ENCODE measurements around the gene HES1.
"Not testable (repeated sequence)": the region's sequence is repeated elsewhere in the genome, so short reads cannot be mapped to it uniquely, and the experiment has no call there.

Gene HES1

DNA sequence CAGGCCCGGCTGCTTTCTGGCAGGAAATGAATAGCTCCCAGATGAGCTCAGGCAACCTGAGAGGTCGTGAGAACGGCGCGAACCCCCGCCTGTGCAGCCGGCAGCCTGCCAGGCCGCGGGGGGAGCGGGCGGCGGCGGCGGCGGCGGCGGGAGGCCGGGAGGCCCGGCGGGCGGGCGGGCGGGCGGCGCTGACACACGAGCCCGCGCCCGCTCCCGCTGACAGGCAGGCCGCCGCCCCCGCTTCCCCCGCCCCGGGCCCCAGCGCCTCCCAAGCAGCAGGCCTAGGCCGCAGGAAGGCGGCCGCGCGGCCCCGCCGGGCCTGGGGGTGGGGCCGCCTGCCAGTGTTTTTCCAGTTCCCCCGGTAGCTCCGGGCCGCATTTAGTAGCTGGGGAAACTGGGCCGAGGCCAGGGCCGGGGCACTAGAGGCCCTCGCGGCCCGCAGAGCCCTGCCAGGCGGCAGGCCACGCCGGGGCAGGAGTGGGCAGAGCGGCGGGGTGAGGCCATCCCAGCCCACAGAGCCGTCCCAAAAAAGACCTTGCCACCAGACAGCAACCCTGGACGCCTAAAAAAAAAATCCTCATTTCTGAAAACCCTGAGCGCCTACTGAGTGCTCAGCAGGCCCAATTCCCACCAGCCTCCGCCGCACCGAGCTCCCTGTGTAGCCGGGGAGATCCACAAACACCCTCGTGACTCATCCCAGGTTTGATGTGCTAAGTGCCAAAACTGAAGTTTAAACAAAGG lies 5.6 kb downstream of the HES1 start:
- DNase-seq (ENCODE audit: low read depth), result no peak

DNA sequence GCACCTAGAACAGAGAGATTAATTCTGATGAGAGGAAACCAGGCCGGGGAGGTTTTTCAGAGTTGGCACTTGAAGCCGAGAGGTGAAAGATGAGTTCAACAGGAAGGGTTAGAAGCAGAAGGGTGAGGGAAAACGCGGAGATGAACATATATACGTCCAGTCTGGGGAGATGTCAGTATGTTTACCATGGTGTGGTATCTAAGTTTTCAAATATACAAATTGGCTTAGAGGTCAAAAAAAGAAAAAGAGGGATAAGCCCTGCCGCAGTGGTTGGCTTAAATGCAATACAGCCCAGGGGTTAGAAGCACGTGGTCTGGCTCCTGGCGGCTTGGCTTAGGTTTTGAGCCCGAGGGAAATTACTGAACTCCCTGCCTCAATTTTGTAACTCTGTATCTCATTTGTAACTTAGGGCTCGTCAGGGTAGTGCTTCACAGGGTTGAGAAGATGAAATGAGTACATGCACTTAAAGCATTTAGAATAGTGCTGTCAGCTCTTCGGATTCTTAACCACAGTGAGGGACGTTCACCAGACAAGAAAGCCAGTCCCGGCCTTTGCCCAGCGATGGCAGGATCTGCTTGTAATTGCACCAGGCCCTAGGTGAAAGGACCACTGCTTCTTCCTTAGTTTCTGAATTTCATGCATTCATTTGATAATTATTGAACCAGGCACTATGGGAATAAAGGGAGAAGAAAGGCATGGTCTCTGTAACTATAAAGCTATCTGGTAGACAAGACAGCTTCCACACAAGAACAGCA lies 6.4 kb downstream of the HES1 start:
- DNase-seq (ENCODE audit: low read depth), result no peak

DNA sequence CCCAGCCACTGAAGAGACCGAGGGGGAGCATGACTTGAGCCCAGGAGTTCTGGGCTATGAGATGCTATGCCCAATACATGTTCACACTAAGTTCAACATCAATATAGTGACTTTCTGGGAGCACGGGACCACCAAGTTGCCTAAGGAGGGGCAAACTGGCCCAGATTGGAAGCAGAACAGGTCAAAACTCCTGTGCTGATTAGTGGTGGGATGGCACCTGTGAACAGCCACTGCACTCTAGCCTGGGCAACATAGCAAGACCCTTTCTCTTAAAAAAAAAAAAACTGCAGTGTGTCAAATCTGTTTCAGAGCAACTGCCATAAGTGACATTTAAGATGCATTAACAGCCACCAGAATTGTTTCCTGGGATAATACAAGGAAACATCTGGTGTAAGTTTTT lies 9.8 kb downstream of the HES1 start:
- DNase-seq (ENCODE audit: low read depth), result no peak

DNA sequence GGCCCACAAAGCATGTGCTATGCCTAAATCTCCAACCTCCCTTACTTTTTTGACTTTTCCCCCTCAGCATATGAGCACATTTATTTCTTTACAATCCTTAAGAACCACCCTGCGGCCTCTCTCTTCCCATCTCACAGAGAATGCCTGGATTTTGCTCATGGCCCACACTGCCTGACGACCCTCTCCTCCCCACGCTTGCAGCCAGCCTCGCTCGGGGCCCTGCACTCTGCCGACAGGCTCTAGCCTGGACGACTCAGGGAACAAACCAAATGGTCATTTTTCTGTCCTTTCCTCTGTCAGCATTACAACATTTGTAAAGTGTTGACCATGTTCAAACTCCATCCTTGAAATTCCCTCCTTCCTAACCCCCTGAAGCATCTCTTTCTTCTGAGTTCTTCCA lies 11.7 kb downstream of the HES1 start:
- DNase-seq (ENCODE audit: low read depth), result no peak

DNA sequence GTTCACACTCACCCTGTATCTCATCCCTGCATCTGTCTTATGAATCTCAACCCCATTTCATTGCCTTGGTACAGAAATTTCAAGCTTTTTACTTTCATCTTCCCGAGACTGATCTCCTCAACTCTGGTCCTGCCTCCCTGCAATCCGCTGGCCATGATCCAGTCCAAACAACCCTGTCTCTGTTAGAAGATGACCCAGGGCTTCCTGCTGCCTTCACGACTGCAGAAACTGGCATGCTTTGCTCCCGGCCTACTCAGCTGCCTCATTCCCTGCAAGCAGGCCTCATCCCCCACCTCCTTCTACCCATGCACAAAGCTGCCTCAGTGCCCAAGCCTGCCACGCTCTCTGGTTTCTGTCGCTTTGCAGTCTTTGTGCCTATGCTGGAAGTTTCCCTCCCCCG lies 12.4 kb downstream of the HES1 start:
- no peak for DNase-seq (ENCODE audit: low read depth)

DNA sequence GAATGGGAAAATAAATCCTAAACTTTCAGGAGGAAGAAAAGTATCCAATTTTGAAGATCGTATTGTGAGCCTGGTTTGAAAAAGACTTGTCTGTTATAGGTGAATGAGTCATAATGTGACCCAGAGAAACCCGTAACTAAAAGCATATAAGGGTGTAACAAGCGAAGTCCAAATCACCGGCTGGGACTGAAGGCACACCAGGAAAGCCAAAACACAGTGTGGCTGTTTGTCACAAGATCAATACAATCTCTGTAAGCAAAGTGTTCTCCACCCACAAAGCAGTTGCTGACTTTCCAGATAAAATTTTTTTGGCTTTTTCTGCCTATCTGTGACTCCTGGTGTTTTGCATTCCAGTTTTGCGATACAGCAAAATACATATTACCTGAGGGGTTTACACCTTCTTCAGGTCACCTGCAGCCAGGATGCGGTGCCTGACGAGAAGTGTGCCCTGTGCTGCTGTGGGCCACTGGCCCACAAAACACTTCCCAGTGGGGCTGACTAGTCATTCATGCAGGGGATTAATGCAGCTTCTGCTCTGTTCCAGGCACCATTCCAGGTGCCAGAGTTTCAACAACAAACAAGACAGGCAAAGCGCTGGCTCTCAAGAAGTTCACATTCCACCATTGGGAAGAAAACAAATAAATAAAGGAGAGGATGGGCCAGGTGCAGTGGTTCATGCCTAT lies 14.4 kb downstream of the HES1 start:
- no peak for DNase-seq (ENCODE audit: low read depth)

DNA sequence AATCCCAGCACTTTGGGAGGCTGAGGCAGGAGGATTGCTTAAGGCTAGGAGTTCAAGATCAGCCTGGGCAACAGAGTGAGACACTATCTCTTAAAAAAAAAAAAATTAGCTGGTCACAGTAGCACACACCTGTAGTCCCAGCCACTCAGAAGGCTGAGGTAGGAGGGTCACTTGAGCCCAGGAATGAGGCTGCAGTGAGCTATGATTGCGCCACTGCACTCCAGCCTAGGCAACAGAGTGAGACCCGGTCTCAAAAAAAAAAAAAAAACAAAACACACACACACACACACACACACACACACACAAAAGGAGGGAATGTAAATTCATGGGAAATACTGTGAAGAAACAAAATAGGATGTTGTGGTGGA lies 15.0 kb downstream of the HES1 start:
- DNase-seq (ENCODE audit: low read depth), result not testable (repeated sequence)

DNA sequence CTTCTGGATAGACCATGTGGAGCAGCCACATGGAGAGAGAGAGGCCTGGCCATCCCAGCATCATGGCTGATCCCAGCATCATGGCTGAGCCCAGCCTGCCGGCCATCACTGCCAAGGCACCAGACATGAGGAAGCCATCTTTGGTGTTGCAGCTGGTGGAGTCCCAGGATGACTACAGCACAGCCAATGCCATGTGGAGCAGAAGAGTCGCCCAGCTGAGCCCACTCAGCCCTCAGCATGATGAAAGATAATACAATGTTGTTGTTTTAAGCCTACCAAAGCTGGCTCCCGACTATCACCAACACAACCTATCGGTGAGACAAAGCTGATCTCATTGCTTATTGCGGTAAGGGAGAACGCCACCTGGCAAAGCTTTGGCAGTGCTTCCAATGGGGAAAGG lies 18.4 kb downstream of the HES1 start:
- DNase-seq (ENCODE audit: low read depth), result no peak

DNA sequence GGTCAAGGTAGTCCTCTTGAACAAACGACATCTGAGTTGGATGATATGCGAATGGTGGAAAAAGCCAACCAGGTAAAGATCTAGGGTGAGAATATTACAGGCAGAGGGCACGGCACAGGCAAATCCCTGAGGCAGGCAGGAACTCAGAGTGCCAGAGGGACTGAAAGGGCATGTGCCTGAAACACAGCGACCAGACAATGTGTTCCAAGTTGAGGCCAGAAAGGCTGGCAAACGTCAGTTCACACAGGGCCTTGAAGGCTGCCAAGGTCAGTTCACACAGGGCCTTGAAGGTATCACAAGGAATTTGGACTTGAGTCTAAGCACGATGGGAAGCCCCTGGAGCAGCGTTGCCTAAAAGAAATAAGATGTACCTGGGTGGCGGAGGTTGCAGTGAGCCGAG lies 20.1 kb downstream of the HES1 start:
- DNase-seq (ENCODE audit: low read depth), result no peak

DNA sequence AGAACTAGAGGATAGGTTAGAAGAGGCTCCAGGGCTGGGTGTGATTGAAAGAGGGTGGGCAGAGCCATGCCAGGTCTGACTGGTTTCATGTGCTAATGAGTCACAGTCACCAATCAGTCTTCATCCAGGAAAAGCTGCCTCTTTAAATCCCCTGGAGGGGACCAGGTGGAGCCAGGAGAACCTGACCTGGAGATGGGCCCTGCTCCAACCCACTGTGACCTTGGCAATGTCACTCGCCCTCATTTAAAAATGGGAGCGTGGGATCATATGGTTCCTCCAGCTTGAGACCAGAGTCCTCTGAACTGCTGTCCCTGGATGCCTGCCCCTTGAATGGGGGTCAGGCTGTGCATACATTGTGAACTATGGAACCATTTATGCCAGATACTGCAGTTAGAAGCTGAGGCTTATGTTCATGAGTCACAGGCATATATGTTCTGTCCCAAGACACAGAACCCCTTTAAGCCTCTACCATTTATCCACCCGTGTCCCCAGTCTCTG lies 23.0 kb downstream of the HES1 start:
- DNase-seq (ENCODE audit: low read depth), result no peak

DNA sequence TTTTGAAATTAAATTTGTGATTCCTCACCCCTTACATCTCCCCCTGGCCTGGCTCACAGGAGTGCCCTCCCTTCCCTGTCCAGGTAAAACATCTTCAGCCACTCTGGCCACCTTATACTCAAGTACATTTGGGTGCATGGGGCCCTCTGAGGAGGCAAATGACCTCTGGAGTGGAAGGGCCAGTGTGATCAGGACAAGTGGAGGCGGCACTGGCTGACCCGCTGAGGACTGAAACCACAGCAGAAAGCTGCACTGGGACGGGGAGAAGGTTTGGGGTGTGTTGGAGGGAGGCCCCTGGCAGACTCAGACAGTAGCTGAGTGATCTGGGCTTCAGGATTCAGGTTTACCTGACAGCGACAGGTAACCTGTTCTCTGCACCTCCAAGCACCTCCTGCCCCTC lies 24.2 kb downstream of the HES1 start:
- no peak for DNase-seq (ENCODE audit: low read depth)

DNA sequence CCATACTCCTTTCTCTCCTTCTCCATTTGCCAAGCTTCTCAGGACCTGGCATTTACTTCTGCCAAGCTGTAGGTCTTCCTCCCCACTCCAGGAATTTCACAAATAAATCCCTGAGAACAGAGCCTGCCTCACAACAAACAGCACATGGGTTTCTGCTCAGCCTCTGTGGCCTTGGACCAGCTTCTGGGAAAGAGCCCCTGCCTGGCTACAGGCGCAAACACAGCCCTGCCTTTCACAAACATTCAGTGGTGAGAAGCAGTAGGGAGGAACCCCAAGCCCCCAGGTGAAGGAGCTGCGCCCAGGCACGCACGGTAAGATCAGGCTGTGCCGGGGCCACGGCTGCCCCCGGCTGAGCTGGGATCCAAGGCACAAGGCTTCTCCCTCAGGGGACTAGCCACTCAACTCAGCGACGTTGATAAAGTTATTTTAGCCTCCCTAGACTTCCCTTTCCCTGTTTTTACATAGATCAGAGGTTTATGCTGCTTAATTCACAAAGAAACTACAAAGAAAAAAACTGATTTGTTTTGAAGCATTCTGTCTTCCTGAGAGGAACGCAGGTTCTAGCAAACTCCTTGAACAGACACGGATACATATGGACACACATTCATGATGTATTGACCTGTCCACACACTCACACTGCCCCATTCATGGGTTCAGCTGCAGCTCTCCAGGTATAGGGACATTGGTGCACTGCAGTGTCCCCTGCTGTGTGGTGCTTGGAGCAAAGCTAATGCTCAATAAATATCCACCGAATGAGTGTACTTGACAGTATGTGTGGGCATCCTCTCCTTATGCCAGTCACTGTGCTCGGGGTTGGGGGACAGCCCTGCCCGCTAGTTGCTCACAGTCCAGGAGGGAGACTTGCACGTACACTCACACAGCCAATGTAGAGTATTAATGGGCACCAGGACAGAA lies 25.4 kb downstream of the HES1 start:
- DNase-seq (ENCODE audit: low read depth), result no peak

DNA sequence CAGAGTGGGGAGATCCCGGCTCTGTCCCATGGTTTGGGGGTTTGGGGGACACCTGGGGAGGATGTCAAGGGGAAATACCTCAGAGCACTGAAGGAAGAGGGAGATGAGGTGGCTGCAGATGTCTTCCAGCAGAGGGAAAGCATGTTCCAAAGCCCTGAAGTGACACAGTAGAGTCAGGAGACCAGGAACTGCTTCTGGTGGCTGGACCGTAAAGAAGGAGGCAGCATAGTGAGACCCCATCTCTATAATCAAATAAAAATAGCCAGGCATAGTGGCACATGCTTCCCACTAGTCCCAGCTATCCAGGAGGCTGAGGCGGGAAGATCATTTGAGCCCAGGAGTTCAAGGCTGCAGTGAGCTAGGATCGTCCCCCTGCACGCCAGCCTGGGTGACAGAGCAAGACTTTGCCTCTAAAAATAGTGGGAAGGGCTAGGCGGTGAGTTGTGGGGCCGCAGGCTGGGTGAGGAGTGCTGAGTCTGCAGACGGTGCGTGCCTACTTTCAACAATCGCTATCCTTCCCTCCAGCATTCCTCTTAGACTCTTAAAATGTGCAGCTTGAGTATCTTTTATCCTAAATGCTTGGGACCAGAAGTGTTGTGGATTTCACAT lies 26.2 kb downstream of the HES1 start:
- DNase-seq (ENCODE audit: low read depth), result no peak

DNA sequence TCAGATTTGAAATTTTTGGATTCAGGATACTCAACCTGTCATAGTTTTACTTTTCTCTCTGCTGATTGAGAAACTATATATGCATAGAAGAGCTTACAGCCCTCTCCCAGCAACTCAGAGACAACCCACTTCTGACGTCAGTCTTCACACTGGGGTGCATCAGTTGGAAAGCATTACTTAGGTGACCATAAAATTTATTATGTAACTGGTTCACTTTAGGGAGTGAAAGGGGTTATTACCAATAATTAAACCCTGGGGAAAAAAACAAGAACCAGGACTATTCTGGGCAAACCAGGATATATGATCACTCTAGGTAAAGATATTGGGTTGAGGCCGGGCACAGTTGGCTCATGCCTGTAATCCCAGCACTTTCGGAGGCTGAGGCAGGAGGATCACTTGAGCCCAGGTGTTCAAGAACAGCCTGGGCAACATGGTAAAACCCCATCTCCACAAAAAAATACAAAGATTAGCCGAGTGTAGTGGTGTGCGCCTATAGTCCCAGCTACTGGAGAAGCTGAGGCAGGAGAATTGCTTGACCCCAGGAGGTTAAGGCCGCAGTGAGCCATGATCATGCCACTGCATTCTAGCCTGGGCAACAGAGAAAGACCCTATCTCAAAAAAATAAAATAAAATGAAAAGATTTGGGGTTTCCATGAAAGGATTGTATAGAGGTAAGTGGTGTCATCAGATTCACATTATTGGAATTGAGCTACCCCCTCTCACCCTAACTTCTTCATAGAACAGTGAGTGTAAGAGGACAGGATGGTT lies 27.1 kb downstream of the HES1 start:
- no peak for DNase-seq (ENCODE audit: low read depth)

DNA sequence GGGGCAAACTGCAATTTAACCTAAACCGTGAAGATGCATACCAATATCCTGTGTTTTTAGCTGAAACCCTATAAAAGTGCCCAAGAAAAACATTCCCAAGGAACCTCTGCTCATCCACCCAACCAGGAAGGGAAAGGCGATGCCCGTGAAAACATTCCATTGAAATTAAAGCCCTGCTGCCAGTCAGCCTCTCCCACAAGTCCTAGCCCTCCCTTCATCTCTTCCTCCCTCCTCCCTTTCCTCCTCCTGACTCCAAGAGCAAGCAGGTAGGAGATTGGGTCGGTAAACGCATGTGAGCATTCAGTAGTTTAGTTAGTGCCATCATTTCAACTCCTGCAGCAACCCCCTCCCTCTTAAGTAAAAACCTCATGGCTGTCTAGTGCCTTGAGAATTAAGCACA lies 27.7 kb downstream of the HES1 start:
- no peak for DNase-seq (ENCODE audit: low read depth)

DNA sequence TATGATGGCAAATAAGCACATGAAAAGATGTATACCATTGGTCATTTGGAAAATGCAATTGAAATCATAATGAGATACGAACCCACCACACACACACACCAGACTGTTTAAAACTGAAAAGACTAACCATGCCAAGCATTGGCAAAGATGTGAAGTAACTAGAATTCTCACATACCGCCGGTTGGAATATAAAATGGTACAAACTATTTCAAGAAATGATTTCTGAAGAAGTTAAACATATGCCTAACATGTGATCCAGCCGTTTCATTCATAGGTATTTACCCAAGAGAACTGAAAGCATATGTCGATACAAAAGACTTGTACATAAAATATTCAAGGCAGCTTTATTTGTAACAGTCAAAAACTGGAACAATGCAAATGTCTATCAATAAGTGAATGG lies 28.9 kb downstream of the HES1 start:
- DNase-seq (ENCODE audit: low read depth), result no peak

DNA sequence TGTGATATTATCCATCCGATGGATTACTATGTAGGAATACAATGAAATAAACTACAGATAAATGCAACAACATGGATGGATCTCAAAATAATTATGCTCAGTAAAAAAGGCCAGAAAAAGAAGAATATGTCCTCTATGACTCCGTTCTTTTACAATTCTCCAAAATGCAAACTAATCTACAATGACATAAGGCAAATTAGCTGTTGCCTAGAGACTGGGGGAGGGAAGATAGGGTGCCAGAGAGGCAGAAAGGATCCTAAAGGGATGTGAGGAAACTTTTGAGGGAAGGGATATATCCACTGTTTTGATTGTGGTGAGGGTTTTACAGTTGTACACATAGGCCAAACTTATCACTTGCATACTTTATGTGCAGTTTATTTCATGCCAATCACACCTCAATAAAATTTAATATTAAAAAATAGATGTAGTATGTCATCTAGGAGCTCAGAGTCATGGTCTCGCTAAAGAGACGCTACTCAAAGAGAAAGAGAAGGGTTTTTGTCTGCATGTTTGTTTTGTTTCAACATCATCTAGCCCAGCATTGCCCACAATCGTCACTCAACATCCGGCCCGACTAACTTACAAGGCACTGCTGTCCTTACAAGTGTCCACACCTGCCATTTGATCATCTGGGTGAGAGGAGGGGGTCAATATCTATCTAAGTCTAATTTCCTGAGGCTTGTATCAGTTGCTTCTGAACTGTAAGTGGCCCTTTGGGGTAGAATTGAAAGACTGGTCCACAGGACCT lies 29.5 kb downstream of the HES1 start:
- no peak for DNase-seq (ENCODE audit: low read depth)

DNA sequence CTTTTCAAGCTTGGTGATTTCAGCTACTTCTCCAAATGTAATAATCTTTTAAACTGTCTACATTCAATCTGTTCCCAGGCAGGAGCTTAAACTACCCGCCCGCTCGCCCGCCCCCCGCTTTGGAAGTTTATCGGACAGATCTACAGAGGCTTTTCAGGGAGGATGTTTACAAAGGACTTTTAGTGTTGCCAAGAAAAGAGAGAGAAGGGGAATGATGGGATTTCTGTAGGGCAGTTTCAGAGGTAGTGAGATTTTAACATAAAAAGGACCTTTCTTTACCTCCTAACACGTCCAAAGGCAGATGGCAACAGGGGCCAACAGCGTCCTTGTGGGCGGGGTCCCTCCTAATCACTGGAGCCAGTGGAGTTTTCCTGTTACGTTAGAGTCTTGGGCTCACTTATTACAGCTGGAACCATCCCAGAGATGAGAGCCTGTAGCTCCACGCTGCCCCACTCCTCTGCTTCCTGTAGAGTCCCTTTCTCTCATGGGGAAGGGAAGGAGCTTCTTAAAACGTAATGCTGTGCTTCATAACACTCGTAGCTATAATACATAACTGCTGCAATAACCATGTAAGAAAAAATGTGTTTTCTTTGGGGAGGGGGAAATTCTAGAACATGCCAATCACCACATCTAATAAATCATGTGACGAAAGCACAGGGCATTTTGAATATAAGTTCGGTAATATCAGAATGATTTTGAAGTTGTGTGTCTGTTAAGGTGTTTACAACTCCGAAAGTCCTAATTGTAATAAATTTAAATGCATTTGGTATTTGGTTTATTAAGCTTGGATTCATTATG lies 30.9 kb downstream of the HES1 start:
- DNase-seq (ENCODE audit: low read depth), result no peak
